Muscle of leg (tissue), 9 donors: ENCODE data around the gene PABPC1L2B. TPM values are rescaled to one million over a fixed set of nuclear protein-coding genes. Genes with fewer than 3 reads are reported as not detected.

ENCODE experiments used
- polyA plus RNA-seq, 8 donors: library from polyadenylated mRNA; unstranded; fragments of 120-200 nt; gene quantifications; one replicate each; pipeline versions ENCODE4 v1.2.1 to v1.2.3, GENCODE V29; 2013; ENCODE audit warnings: inconsistent platforms in 1 of 8, low replicate concordance in 1 of 8; ENCODE audit not compliant: insufficient read length in 8 of 8, insufficient read depth in 1 of 8
- total RNA-seq: library from RNA; stranded (reverse); fragments of 120-200 nt; gene quantifications from one replicate; pipeline ENCODE4 v1.2.4, GENCODE V29; 2013

The PABPC1L2B gene
- total and polyA plus RNA-seq, 9 donors: 0.04 TPM; not detected in 8

Other genes starting within 250 kb of the PABPC1L2B start
- 0.22 TPM for gene DMRTC1B, start 226.0 kb upstream of the PABPC1L2B start, total RNA-seq
- 1 to 10 TPM in 2 of 8 donors, under 1 TPM in 6; 0.43 to 1.0 (median 0.80) TPM for gene DMRTC1B, start 226.0 kb upstream of the PABPC1L2B start, polyA plus RNA-seq
- not detected for gene FAM236B, start 220.3 kb upstream of the PABPC1L2B start, total RNA-seq
- not detected for gene FAM236B, start 220.3 kb upstream of the PABPC1L2B start, polyA plus RNA-seq
- not detected for gene FAM236D, start 194.7 kb upstream of the PABPC1L2B start, total RNA-seq
- not detected for gene FAM236D, start 194.7 kb upstream of the PABPC1L2B start, polyA plus RNA-seq
- gene FAM236C, start 90.3 kb upstream of the PABPC1L2B start, total RNA-seq: not detected
- not detected for gene FAM236C, start 90.3 kb upstream of the PABPC1L2B start, polyA plus RNA-seq
- not detected for gene FAM236A, start 64.7 kb upstream of the PABPC1L2B start, total RNA-seq
- under 1 TPM in 1 of 8 donors, not detected in 7; 0.45 TPM for gene FAM236A, start 64.7 kb upstream of the PABPC1L2B start, polyA plus RNA-seq
- not detected for gene DMRTC1, start 59.1 kb upstream of the PABPC1L2B start, total RNA-seq
- under 1 TPM in 4 of 8 donors, not detected in 4; 0.10 to 0.23 (median 0.16) TPM for gene DMRTC1, start 59.1 kb upstream of the PABPC1L2B start, polyA plus RNA-seq
- gene PABPC1L2A, start 76.6 kb downstream of the PABPC1L2B start, total RNA-seq: not detected
- under 1 TPM in 1 of 8 donors, not detected in 7; 0.08 TPM for gene PABPC1L2A, start 76.6 kb downstream of the PABPC1L2B start, polyA plus RNA-seq
- gene NAP1L2, start 211.9 kb downstream of the PABPC1L2B start, total RNA-seq: 1.3 TPM
- 1 to 10 TPM in 5 of 8 donors, under 1 TPM in 3; 0.70 to 2.4 (median 1.3) TPM for gene NAP1L2, start 211.9 kb downstream of the PABPC1L2B start, polyA plus RNA-seq